WTC11 (cell line): ENCODE measurements around the gene NXPH3. TPM values are rescaled to one million over a fixed set of nuclear protein-coding genes. Genes with fewer than 3 reads are reported as not detected.

Experiments
- ATAC-seq: fragments of 200-7000 bp; cut with Tn5 transposase; 2 replicates; pipeline ENCODE4 v1.10.0; 2021; ENCODE audit warnings: mild to moderate bottlenecking, moderate library complexity
- CTCF ChIA-PET: fragments of 300-600 bp; sonication (Branson Sonifier 250); formaldehyde crosslinking; loops from one replicate; lab custom pipeline; 2021; ENCODE audit warnings: antibody characterized with exemption; lab: Charles Lee
- POLR2A ChIA-PET: fragments of 350-600 bp; sonication (Branson Sonifier 250); formaldehyde crosslinking; loops from one replicate; lab custom pipeline; 2021; ENCODE audit warnings: antibody characterized with exemption; lab: Charles Lee
- DNase-seq: peaks from one replicate; pipeline ENCODE4 v3.0.0; 2021; ENCODE audit warnings: low spot score
- H3K27ac Mint-ChIP-seq: 2 replicates; pipeline ENCODE4 v1.8.0; 2021; ENCODE audit warnings: mixed read lengths
- H3K27me3 Mint-ChIP-seq: 2 replicates; pipeline ENCODE4 v1.8.0; 2021; ENCODE audit warnings: low read depth, mild to moderate bottlenecking, moderate library complexity, mixed read lengths
- H3K36me3 Mint-ChIP-seq: 2 replicates; pipeline ENCODE4 v1.8.0; 2021; ENCODE audit warnings: mixed read lengths
- H3K4me1 Mint-ChIP-seq: 2 replicates; pipeline ENCODE4 v1.8.0; 2022; ENCODE audit warnings: mixed read lengths
- H3K4me3 Mint-ChIP-seq: 2 replicates; pipeline ENCODE4 v1.8.0; 2021; ENCODE audit warnings: mild to moderate bottlenecking, moderate library complexity, mixed read lengths
- H3K9me3 Mint-ChIP-seq: 2 replicates; pipeline ENCODE4 v1.8.0; 2021; ENCODE audit warnings: mixed read lengths
- ATF1 ChIP-seq: sonication (generic); formaldehyde crosslinking; IDR thresholded peaks from 2 replicates; pipeline ENCODE4 v1.8.1; 2023; ENCODE audit warnings: mild to moderate bottlenecking, moderate library complexity, missing genetic modification reagents
- CREM ChIP-seq: sonication (generic); formaldehyde crosslinking; IDR thresholded peaks from 2 replicates; pipeline ENCODE4 v1.8.1; 2022; ENCODE audit warnings: mild to moderate bottlenecking, missing genetic modification reagents, moderate library complexity
- GABPB1 ChIP-seq: sonication (generic); formaldehyde crosslinking; IDR thresholded peaks from 2 replicates; pipeline ENCODE4 v1.8.1; 2023; ENCODE audit warnings: mild to moderate bottlenecking, missing genetic modification reagents
- HMGA2 ChIP-seq: fragments of 250-450 bp; sonication (Bioruptor Pico); IDR thresholded peaks from 2 replicates; pipeline ENCODE4 v1.4.0; 2021; ENCODE audit warnings: mild to moderate bottlenecking, moderate library complexity
- KAT7 ChIP-seq: sonication (generic); formaldehyde crosslinking; IDR thresholded peaks from 2 replicates; pipeline ENCODE4 v1.8.1; 2023; ENCODE audit warnings: missing genetic modification reagents, mild to moderate bottlenecking, borderline replicate concordance
- MYBL2 ChIP-seq: sonication (generic); formaldehyde crosslinking; IDR thresholded peaks from 2 replicates; pipeline ENCODE4 v1.8.1; 2023; ENCODE audit warnings: mild to moderate bottlenecking, moderate library complexity, missing genetic modification reagents
- PRRX2 ChIP-seq: fragments of 250-450 bp; sonication (Bioruptor Pico); IDR thresholded peaks from 2 replicates; pipeline ENCODE4 v1.8.0; 2021; ENCODE audit warnings: mild to moderate bottlenecking
- SMAD3 ChIP-seq: sonication (generic); formaldehyde crosslinking; IDR thresholded peaks from 2 replicates; pipeline ENCODE4 v1.8.0; 2022; ENCODE audit warnings: missing genetic modification reagents, mild to moderate bottlenecking, borderline replicate concordance
- ZBTB21 ChIP-seq: sonication (generic); formaldehyde crosslinking; IDR thresholded peaks from 2 replicates; pipeline ENCODE4 v1.8.1; 2023; ENCODE audit warnings: mild to moderate bottlenecking, missing genetic modification reagents, borderline replicate concordance
- ZNF121 ChIP-seq: sonication (generic); formaldehyde crosslinking; IDR thresholded peaks from 2 replicates; pipeline ENCODE4 v1.8.0; 2023; ENCODE audit warnings: missing genetic modification reagents
- ZNF317 ChIP-seq: sonication (generic); formaldehyde crosslinking; IDR thresholded peaks from 2 replicates; pipeline ENCODE4 v1.8.1; 2023; ENCODE audit warnings: low read depth, mild to moderate bottlenecking, moderate library complexity, missing genetic modification reagents, borderline replicate concordance
- ZNF416 ChIP-seq: fragments of 250-450 bp; sonication (Bioruptor Pico); IDR thresholded peaks from 2 replicates; pipeline ENCODE4 v1.9.0; 2021; ENCODE audit warnings: mild to moderate bottlenecking, inconsistent platforms
- total RNA-seq: library from RNA; stranded (reverse); gene quantifications from 3 replicates; pipeline ENCODE4 v1.2.3, GENCODE V29; 2021
- TF ChIP-seq, protein P1 (sequence below): sonication (generic); formaldehyde crosslinking; IDR thresholded peaks from 2 replicates; pipeline ENCODE4 v1.8.1; 2022; ENCODE audit warnings: low read depth, missing genetic modification reagents, borderline replicate concordance
- TF ChIP-seq, protein P2 (sequence below): sonication (generic); formaldehyde crosslinking; IDR thresholded peaks from 2 replicates; pipeline ENCODE4 v1.8.1; 2022; ENCODE audit warnings: missing genetic modification reagents, borderline replicate concordance
- TF ChIP-seq, protein P3 (sequence below): sonication (generic); formaldehyde crosslinking; IDR thresholded peaks from 2 replicates; pipeline ENCODE4 v1.8.1; 2022; ENCODE audit warnings: low read depth, mild to moderate bottlenecking, moderate library complexity, missing genetic modification reagents, borderline replicate concordance
- TF ChIP-seq, protein P4 (sequence below): sonication (generic); formaldehyde crosslinking; conservative IDR thresholded peaks from 2 replicates; pipeline ENCODE4 v1.8.1; 2022; ENCODE audit warnings: mild to moderate bottlenecking, missing genetic modification reagents
- TF ChIP-seq, protein P5 (sequence below): sonication (generic); formaldehyde crosslinking; IDR thresholded peaks from 2 replicates; pipeline ENCODE4 v1.8.0; 2022; ENCODE audit warnings: mild to moderate bottlenecking, missing genetic modification reagents
- TF ChIP-seq, protein P6 (sequence below): fragments of 250-450 bp; sonication (Bioruptor Pico); IDR thresholded peaks from 2 replicates; pipeline ENCODE4 v1.9.0; 2021; ENCODE audit warnings: mild to moderate bottlenecking
- TF ChIP-seq, protein P7 (sequence below): sonication (generic); formaldehyde crosslinking; IDR thresholded peaks from 2 replicates; pipeline ENCODE4 v1.8.0; 2023; ENCODE audit warnings: mild to moderate bottlenecking, missing genetic modification reagents
- TF ChIP-seq, protein P8 (sequence below): fragments of 250-450 bp; sonication (Bioruptor Pico); IDR thresholded peaks from 2 replicates; pipeline ENCODE4 v1.9.0; 2021; ENCODE audit warnings: mild to moderate bottlenecking

The NXPH3 gene
- total RNA-seq, 1 experiment from 2014 or later = 3.4 TPM

DNA sequence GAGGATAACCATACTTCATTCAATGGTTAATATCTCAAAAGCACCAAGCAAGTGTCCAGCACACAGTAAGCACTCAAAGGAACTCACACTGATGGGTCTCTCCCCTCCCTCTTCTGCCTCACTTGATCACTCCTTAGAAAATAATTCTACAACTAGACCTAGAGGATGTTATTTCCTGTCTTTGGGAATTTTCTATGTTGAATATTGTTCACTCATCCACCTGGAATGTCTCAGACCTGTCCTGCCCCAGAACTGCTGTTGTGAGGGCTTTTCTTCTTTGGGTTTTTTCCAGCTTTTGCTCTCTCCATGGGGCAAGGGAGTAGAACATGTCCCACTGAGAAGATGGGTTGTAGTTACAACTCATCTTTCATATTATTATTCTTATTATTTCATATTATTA, 25.3 kb downstream of the NXPH3 start:
- Mint-ChIP-seq H3K4me1 (no peaks in the 10 kb centered on the region), H3K4me3 (no peak overlapping the region), H3K27ac (no peak overlapping the region)
- TF ChIP-seq, protein P1, sequence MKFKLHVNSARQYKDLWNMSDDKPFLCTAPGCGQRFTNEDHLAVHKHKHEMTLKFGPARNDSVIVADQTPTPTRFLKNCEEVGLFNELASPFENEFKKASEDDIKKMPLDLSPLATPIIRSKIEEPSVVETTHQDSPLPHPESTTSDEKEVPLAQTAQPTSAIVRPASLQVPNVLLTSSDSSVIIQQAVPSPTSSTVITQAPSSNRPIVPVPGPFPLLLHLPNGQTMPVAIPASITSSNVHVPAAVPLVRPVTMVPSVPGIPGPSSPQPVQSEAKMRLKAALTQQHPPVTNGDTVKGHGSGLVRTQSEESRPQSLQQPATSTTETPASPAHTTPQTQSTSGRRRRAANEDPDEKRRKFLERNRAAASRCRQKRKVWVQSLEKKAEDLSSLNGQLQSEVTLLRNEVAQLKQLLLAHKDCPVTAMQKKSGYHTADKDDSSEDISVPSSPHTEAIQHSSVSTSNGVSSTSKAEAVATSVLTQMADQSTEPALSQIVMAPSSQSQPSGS = no peak
- TF ChIP-seq, protein P2, sequence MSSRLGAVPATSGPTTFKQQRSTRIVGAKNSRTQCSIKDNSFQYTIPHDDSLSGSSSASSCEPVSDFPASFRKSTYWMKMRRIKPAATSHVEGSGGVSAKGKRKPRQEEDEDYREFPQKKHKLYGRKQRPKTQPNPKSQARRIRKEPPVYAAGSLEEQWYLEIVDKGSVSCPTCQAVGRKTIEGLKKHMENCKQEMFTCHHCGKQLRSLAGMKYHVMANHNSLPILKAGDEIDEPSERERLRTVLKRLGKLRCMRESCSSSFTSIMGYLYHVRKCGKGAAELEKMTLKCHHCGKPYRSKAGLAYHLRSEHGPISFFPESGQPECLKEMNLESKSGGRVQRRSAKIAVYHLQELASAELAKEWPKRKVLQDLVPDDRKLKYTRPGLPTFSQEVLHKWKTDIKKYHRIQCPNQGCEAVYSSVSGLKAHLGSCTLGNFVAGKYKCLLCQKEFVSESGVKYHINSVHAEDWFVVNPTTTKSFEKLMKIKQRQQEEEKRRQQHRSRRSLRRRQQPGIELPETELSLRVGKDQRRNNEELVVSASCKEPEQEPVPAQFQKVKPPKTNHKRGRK (CRISPR knock-in tag) = no peak
- TF ChIP-seq, protein P3, sequence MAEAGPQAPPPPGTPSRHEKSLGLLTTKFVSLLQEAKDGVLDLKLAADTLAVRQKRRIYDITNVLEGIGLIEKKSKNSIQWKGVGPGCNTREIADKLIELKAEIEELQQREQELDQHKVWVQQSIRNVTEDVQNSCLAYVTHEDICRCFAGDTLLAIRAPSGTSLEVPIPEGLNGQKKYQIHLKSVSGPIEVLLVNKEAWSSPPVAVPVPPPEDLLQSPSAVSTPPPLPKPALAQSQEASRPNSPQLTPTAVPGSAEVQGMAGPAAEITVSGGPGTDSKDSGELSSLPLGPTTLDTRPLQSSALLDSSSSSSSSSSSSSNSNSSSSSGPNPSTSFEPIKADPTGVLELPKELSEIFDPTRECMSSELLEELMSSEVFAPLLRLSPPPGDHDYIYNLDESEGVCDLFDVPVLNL (CRISPR knock-in tag) = no peak
- TF ChIP-seq ATF1 (CRISPR knock-in tag) (no peak), SMAD3 (no peak), MYBL2 (no peak), ZNF416 (CRISPR knock-in tag) (no peak), KAT7 (CRISPR knock-in tag) (no peak), GABPB1 (CRISPR knock-in tag) (no peak), ZNF317 (CRISPR knock-in tag) (no peak)
- TF ChIP-seq, protein P4, sequence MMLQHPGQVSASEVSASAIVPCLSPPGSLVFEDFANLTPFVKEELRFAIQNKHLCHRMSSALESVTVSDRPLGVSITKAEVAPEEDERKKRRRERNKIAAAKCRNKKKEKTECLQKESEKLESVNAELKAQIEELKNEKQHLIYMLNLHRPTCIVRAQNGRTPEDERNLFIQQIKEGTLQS (CRISPR knock-in tag) = no peak
- TF ChIP-seq, protein P5, sequence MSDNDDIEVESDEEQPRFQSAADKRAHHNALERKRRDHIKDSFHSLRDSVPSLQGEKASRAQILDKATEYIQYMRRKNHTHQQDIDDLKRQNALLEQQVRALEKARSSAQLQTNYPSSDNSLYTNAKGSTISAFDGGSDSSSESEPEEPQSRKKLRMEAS = no peak
- TF ChIP-seq, all 79 proteins: peak for 0
- no peak for DNase-seq
- ChIA-PET POLR2A (no interaction called here), CTCF (no interaction called here)
- peaks cover 16% of the 10 kb centered on the region for H3K36me3 Mint-ChIP-seq
- H3K9me3 Mint-ChIP-seq = no peaks in the 10 kb centered on the region
- ATAC-seq = no peak
- H3K27me3 Mint-ChIP-seq = no peaks in the 10 kb centered on the region

DNA sequence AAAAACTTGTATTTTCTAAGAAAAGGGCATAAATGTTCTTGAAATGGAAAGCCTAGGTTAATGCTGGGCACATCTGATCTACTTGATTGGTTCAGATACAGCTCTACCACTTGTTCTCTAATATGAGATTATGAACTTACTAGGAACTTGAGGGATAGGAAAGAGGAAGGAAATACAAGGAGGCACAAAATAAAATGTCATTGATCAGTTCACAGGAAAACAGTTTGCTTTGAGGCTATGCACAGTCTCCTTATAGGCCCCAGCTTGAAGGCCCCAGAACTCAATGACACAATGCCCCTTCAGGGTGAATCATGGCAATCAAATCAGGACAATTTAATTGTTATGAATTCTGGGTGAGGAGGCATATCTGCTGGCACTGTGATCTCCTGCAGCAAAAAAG, 27.1 kb downstream of the NXPH3 start:
- CTCF ChIA-PET = no interaction called here
- Mint-ChIP-seq H3K4me1 (no peaks in the 10 kb centered on the region), H3K9me3 (no peaks in the 10 kb centered on the region), H3K27ac (no peak overlapping the region), H3K4me3 (no peak overlapping the region), H3K27me3 (no peaks in the 10 kb centered on the region), H3K36me3 (peaks cover 25% of the 10 kb centered on the region)
- POLR2A ChIA-PET = no interaction called here
- no peak for ATAC-seq
- TF ChIP-seq KAT7 (CRISPR knock-in tag) (no peak), ZNF121 (no peak), PRRX2 (CRISPR knock-in tag) (no peak), HMGA2 (no peak), MYBL2 (no peak), CREM (CRISPR knock-in tag) (no peak), ZBTB21 (CRISPR knock-in tag) (no peak)
- TF ChIP-seq, protein P6, sequence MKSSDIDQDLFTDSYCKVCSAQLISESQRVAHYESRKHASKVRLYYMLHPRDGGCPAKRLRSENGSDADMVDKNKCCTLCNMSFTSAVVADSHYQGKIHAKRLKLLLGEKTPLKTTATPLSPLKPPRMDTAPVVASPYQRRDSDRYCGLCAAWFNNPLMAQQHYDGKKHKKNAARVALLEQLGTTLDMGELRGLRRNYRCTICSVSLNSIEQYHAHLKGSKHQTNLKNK = no peak
- TF ChIP-seq, protein P7, sequence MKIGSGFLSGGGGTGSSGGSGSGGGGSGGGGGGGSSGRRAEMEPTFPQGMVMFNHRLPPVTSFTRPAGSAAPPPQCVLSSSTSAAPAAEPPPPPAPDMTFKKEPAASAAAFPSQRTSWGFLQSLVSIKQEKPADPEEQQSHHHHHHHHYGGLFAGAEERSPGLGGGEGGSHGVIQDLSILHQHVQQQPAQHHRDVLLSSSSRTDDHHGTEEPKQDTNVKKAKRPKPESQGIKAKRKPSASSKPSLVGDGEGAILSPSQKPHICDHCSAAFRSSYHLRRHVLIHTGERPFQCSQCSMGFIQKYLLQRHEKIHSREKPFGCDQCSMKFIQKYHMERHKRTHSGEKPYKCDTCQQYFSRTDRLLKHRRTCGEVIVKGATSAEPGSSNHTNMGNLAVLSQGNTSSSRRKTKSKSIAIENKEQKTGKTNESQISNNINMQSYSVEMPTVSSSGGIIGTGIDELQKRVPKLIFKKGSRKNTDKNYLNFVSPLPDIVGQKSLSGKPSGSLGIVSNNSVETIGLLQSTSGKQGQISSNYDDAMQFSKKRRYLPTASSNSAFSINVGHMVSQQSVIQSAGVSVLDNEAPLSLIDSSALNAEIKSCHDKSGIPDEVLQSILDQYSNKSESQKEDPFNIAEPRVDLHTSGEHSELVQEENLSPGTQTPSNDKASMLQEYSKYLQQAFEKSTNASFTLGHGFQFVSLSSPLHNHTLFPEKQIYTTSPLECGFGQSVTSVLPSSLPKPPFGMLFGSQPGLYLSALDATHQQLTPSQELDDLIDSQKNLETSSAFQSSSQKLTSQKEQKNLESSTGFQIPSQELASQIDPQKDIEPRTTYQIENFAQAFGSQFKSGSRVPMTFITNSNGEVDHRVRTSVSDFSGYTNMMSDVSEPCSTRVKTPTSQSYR = no peak
- TF ChIP-seq, protein P8, sequence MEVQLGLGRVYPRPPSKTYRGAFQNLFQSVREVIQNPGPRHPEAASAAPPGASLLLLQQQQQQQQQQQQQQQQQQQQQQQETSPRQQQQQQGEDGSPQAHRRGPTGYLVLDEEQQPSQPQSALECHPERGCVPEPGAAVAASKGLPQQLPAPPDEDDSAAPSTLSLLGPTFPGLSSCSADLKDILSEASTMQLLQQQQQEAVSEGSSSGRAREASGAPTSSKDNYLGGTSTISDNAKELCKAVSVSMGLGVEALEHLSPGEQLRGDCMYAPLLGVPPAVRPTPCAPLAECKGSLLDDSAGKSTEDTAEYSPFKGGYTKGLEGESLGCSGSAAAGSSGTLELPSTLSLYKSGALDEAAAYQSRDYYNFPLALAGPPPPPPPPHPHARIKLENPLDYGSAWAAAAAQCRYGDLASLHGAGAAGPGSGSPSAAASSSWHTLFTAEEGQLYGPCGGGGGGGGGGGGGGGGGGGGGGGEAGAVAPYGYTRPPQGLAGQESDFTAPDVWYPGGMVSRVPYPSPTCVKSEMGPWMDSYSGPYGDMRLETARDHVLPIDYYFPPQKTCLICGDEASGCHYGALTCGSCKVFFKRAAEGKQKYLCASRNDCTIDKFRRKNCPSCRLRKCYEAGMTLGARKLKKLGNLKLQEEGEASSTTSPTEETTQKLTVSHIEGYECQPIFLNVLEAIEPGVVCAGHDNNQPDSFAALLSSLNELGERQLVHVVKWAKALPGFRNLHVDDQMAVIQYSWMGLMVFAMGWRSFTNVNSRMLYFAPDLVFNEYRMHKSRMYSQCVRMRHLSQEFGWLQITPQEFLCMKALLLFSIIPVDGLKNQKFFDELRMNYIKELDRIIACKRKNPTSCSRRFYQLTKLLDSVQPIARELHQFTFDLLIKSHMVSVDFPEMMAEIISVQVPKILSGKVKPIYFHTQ (CRISPR knock-in tag) = no peak
- DNase-seq = no peak
